Renal pelvis (tissue), 4 donors: ENCODE data around the gene PEX11G. TPM values are rescaled to one million over a fixed set of nuclear protein-coding genes. Genes with fewer than 3 reads are reported as not detected.

Source experiments
- DNase-seq: peaks from one replicate; pipeline ENCODE4 v3.0.0-alpha.2; 2013
- polyA plus RNA-seq, 3 donors: library from polyadenylated mRNA; unstranded; fragments of 120-200 nt; gene quantifications; one replicate each; pipeline ENCODE4 v1.2.1, GENCODE V29; 2013; ENCODE audit not compliant: insufficient read length in 3 of 3

PEX11G gene
- polyA plus RNA-seq, 3 donors = 7.0 to 10.8 (median 9.2) TPM

DNA sequence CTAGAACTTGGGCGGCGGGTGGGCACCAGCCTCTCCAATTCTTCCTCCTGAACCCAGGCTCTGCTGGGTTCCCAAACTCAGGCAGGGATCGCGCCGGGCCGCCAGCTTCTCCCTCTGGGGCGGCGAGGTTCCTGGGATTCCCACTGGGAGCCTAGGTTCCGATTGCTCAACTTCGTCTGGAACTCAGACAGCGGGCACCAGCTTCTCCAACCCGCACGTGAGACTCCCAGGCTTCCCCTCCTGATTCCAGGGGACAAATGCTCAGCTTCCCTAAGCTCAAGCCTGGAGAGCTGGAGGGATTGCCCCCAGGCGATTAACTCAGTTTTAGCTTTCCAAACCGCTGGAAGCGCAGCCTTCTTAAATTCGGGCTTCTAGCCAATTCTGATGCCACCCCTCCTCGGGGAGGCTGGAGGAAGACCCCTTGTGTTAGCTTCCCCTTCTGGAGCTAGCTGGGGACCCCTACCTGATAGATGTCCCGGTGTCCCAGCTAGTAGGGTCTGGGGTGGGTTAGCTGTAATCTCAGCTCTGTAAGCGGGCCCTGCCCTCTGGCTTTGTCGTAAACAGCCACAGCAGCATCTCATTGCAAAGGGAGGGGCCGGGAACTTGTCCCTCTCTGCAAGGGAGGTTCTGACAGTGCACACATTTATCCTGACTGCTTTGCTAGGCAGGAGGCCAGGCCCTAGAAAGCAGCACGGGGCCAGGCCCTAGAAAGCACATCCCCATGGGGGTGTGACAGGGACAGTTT lies 34.3 kb upstream of the PEX11G start:
- no peak for DNase-seq

DNA sequence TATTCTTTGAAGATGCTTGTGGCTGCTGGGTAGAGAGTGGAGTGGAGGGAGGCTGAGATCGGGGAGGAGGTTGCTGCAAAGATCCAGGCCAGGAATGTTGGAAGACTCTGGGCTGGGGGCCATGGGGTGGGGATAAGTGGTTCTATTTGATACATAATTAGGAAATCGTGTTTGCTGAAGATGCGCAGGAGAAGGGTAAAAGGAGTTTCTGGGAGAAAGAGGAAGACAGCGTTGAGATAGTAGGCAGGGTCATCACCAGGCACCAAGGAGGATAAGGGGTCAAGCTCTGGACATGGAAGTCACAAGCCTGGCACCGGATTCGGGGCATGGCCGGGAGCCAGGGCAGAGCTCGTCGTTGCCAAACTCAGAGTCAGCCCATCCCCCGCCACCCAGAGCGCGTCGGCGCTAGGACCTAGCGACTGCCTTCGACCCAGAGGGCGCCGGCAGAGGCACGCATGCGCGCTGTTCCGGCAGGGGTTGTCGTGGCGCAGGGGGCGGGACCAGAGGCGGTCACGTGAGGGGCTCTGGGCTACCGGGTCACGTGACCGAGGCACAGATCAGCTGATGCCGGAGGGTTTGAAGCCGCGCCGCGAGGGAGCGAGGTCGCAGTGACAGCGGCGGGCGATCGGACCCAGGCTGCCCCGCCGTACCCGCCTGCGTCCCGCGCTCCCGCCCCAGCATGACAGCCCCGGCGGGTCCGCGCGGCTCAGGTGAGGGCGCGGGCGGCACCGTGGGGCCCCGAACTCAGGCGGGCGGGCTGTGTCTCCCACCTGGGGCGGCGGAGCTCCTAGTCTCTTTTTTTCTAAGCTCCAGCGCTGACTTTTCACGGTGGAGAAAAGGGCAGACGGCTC lies 33.5 kb upstream of the PEX11G start, which contains the start of gene MCOLN1:
Gene MCOLN1, plus strand, starts transcription at position 553 of the 851 bp plus-strand sequence. Its CDS starts 127 bp downstream, at position 680.
- DNase-seq = peak; percentile 96

DNA sequence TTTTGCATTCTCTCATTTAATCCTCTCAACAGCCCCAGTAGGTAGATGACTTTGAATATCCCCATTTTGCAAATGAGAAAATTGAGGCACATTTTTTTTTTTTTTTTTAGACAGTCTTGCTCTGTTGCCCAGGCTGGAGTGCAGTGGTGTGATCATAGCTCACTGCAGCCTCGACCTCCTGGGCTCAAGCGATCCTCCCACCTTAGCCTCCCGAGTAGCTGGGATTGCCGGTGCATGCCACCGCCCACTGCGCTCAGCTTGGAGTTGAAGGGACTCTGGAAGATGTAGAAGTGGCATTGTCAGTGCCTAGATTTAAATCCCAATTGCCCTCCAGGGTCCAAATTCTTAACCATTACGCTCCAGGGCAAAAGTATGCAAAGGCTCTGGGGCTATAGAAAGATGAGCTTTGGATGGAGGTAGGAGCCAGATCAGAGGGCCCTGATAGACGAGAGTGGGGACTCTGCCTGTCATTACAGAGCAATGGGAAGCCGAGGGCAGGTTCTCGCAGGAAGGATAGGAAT lies 32.8 kb upstream of the PEX11G start:
- DNase-seq = no peak

DNA sequence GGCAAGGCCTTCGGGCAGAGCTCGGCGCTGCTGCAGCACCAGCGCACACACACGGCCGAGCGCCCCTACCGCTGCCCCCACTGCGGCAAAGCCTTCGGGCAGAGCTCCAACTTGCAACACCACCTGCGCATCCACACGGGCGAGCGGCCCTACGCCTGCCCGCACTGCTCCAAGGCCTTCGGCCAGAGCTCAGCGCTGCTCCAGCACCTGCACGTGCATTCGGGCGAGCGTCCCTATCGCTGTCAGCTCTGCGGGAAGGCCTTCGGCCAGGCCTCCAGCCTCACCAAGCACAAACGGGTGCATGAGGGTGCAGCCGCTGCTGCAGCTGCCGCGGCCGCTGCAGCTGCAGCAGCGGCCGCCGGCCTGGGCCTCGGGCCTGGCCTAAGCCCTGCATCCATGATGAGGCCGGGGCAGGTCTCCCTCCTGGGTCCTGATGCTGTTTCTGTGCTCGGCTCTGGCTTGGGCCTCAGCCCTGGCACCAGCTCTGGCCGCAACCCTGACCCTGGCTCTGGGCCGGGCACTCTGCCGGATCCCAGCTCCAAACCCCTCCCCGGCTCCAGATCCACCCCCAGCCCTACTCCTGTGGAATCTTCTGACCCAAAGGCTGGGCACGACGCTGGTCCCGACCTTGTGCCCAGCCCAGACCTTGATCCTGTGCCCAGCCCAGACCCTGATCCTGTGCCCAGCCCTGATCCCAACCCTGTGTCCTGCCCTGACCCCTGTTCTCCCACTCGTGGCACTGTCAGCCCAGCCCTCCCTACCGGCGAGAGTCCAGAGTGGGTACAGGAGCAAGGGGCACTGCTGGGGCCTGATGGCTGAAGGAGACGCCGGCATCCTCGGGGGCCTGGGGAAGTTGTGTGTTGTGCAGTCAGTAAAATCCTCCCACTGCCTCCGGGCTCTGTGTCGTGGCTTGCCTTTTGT lies 31.6 kb upstream of the PEX11G start:
- DNase-seq = no peak

DNA sequence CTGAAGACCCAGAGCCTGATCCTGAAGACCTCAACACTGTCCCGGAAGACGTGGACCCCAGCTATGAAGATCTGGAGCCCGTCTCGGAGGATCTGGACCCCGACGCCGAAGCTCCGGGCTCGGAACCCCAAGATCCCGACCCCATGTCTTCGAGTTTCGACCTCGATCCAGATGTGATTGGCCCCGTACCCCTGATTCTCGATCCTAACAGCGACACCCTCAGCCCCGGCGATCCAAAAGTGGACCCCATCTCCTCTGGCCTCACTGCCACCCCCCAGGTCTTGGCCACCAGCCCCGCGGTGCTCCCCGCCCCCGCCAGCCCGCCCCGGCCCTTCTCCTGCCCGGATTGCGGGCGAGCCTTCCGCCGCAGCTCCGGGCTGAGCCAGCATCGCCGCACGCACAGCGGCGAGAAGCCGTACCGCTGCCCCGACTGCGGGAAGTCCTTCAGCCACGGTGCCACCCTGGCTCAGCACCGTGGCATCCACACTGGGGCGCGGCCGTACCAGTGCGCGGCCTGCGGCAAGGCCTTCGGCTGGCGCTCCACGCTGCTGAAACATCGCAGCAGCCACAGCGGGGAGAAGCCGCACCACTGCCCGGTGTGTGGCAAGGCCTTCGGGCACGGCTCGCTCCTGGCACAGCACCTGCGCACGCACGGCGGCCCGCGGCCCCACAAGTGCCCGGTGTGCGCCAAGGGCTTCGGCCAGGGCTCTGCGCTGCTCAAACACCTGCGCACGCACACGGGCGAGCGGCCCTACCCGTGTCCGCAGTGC lies 30.7 kb upstream of the PEX11G start:
- no peak for DNase-seq

DNA sequence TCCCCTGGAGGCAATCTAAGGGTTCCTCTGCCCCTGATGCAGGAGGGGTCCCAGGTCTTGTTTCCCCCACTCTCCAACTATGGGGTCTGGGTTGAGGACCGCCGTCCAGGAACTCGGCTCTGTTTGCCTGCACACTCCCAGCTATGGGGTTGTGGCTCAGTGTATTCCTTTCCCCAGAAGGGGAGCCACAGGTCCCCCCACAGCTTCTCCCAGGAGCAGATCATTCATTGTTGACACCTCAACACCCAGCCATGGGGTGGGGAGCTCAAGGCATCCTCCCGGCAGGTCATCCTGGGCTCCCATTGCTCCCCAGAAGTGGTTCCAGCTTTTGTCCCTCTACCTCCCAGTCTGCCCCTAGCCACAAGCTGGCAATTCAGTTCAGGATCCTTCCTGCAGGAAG lies 28.0 kb upstream of the PEX11G start:
- no peak for DNase-seq

DNA sequence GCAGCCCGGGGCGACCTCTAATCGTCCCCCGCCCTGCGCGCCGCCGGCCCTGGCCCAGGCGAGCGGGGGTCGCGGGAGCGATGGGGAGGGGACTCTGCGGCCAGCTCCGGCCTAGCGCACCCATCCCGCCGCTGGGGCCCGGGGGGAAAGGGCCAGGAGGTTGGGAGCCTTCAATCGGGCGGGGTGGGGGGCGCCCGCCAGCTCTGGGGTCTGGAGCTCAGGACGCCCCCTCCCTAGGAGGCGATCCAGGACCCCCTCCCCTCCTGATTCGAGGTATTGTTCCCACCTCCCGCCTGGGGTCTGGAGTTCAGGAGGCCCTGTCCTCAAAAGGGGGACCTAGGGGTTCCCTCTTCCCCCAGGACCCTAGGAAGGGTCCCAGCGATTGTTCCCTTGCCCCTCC lies 27.5 kb upstream of the PEX11G start:
- no peak for DNase-seq

DNA sequence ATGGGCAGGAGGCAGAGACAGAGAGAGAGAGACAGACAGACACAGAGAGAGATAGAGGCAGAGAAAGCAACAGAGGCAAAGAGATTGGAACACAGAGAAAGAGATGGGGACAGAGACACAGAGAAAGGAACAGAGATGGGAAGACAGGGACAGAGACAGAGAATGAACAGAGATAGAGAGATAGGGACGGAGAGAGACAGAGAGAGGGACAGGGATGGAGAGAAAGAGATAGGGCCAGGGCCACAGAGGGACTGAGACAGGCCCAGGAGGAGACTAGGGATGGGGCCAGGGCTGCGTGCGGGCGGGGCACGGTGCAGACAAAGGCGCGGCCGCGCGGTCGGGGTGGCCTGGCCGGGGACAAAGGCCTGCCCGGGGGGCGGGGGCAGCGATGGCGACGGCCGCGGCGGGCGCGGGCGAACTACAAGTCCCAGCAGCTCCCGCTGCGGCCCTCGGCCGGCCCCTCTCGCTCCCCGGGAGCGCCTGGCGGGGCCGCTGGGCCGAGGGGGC lies 26.9 kb upstream of the PEX11G start, which contains the start of gene ZNF358:
Gene ZNF358, plus strand, starts transcription at position 459 of the 507 bp plus-strand sequence. CDS start 3,140 bp downstream, outside the sequence.
- peak; percentile 70 for DNase-seq

DNA sequence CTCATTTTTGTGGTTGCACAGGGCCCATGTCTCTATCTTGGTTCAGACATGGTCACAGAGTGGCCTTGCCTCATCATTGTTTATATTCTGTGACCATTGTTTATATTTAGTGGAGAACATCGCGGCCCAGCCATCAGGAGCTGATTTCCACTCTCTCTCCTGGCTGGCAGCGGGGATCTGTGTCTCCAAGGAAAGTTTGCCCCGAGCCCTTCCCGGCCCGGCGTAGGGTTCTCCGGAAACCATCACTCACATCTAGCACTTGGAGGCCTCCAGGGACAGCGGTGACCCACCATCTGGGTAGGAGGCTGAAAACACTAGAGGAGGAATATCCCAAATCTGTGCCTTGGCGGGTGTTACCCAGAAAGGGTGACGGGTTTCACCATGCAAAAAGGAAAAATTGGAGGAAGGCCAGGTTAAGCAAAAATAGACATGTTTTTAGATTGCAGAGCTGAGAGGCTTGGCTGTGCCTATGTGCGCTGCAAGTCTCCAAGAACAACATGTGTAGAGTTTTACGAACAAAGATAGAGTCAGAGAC lies 26.3 kb upstream of the PEX11G start:
- DNase-seq = no peak

DNA sequence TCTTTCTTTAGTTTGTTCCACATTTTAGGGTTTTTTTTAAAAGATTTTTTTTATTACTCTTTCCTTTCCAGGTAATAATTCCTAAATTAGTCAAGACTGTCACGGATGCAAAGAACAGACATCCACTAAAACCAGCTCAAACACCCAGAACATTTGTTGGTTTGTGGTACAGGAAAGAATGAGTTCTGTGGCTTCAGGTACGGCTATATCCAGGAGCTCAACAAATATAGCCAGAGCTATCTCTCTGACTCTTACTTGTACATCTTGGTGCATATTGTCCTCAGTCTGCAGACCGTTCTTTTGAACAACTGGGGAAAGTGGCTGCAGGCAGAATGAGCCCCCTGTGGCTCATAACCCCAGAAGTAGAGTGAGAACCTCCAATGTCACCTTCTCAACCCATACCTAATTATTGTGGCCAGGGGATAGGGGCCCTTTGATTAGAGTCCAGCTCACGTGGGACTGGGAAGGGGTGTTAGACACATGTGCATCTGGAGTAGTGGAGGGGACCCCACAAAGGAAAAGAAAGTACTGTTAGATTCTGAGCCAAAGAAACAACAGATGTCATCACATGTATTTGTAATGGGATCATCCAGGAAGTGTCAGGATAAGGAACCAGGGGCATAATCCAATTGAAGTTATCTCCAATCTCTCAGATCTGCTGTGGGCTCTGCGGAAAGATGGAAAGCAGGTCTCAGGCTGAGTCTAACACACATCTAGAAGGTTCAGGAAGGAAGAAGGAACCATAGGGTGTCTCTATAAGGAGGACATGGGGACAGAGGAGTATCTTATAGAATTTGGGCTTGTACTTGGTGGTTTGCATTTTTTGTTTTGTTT lies 25.2 kb upstream of the PEX11G start:
- no peak for DNase-seq

DNA sequence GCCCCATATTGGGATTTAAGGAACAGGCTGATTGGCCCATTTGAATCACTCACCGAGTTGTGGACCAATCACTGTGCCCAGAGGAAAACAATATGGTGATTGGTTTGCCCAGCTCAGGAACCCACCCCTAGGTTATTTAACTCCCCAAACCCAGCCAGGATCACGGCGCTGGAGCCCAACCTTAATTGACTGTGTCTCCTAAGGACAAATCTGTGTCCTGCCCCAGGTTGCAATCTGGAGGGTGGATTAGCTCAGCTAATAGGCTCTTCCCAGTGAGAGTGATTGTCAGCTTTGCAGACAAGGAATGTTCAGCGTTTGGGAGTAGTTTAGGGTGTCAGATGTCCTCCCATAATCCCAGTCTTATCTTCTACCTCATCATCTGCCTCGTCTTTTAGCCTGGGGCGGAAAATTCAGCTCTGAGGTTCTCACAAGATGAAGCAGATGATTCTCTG lies 23.6 kb upstream of the PEX11G start:
- DNase-seq = no peak

DNA sequence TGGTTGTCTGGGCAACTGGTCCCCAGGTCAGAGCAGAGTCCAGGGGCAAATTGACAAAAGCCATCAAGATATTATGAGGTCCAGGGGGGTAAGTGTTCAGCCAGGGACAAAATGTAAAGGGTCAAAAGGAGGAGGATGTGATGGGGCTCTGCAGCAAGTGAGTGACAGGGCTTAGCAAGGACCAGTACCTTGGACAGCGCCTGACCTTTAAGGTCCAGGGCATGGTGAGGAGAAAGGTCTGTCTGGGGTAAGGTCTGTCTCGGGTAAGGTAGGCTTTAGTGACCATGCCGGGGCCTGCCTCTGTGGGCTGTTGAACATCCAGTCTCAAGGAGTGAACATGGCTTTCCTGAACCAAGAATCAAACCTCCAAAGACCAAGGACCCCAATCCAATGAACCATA lies 20.8 kb upstream of the PEX11G start:
- DNase-seq = no peak

DNA sequence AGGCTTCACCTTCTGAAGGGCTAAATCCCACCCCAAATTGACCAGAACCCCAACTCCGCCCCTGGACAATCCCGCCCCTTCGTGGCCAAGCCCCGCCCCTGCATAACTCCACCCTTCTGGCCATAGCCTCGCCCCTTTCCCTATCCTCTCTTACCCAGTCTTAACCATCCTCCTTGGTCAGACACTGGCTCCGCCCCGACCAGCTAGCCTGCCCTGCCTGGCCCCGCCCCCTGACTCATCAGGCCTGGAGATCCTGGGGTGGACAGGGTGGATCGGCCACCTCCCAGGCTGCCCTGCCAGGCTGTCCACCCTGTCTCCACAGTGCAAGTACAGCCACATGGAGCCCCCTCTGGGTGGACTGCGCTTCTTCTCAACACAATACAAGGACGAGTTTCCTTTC lies 19.0 kb upstream of the PEX11G start:
- no peak for DNase-seq

DNA sequence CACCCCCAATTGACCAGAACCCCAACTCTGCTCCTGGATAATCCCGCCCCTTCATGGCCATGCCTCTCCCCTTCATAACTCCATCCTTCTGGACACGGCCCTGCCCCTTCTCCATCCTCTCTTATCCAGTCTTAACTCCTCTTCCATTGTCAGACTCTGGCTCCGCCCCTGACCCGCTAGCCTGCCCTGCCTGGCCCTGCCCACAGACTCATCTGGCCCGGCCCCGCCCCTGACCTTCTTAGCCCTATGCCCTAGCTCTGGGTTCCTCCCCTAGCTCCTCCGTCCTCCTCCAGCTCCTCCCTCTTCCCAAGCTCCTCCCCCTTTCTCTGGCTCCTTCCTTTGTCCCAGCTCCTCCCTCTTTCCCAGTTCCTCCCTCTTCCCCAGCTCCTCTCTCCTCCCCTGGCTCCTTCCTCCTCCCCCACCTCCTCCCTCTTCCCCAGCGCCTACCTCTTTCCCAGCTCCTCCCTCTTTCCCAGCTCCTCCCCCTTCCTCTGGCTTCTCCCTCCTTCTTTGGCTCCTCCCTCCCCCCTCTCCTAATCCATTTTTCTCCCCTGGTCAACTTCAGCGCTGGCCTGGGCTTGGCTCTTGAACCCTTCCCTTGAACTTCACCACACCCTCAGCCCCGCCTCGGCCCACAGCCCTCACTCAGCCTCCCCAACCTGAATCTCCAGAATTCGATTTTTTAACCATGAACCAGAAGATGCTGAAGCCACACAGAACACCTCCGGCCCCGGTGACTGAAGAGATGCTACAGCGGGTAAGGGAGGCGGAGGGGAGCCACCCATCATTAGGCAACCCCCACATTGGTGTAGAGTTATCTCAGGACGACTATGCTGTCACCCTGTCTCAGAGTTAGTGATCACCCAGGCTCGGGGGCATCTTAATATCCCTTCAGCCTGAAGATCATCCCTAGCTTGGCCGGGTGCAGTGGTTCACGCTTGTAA lies 17.8 kb upstream of the PEX11G start:
- DNase-seq = no peak

DNA sequence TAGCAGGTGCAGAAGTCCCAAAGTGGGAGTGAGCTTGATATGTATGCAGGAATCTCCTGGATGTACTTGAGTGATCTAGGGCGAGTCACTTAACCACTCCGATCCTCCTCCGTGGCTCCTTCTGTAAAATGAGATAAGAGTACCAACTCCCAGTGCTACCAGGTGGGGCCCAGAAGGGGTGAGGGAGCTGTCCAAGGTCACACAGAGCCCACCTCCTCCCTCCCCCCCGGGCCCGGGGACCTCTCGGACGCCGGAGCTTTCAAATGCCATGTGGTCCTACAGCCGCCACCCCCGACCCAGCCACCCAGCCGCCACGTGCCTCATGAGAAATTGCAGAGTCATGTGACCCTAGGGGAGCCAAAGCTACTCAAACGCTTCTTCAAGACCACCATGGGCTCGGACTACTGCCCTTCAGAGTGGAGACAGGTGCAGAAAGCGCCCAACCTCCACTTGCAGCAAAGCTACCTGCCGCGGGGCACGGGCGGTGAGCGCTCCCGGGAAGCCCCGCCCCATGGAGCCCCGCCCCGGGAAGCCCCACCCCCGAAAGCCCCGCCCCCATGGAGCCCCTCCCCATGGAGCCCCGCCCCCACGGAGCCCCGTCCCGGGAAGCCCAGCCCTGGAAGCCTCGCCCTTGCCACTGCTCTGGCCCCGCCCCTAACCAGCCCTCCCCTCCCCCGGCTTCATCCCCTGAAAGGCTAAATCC lies 17.0 kb upstream of the PEX11G start:
- DNase-seq = no peak

DNA sequence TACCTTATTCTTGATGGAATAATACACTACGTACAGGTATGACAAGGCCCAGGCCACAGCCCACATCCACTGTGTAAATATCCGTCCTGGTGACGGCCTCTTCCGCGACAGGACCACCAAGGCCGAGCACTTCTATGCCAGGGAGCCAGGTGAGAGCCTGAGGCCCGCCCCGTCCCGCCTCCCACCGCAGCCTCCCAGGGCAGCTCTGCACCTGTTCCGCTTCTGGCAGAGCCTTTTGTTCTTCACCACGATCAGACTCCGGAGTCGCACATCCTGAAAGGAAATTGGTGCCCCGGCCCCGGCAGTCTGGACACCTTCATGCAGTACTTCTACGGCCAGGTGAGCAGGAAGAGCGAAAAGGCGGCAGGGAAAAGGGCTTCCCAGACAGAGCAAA lies 16.4 kb upstream of the PEX11G start:
- DNase-seq = no peak

DNA sequence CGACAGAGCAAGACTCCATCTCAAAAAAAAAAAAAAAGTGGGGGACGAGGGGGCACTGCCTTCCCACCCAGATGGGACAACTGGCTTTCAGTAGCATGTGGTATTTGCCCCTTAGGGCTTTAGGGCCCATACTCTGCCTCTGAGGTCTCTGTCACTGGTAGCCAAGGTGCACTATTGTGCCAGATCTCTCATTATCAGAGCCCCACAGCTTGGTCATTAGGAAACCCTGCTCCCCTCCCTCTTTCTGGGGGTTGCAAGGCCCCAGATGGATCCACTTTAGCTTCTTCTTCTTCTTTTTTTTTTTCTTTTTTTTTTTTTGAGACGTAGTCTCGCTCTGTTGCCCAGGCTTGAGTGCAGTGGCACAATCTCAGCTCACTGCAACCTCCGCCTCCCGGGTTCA lies 15.8 kb upstream of the PEX11G start:
- DNase-seq = no peak
